Mesendoderm (in vitro differentiated cells): Measurements from ENCODE around the gene RTL10.

ENCODE experiments used
- DNase-seq: peaks from one replicate; pipeline ENCODE4 v3.0.0; 2013
- H2AK5ac ChIP-seq: 2 replicates; pipeline ENCODE4 v1.6.1; 2013; ENCODE audit warnings: low read length, inconsistent platforms
- H2BK120ac ChIP-seq: 2 replicates; pipeline ENCODE4 v1.6.1; 2013; ENCODE audit warnings: low read depth, mild to moderate bottlenecking, low read length, moderate library complexity, mixed read lengths
- H2BK15ac ChIP-seq: replicated peaks from 2 replicates; pipeline ENCODE4 v1.6.1; 2013; ENCODE audit warnings: low read depth, mild to moderate bottlenecking, moderate library complexity
- H2BK5ac ChIP-seq: 2 replicates; pipeline ENCODE4 v1.6.1; 2013; ENCODE audit warnings: low read length, inconsistent platforms
- H3K18ac ChIP-seq: 2 replicates; pipeline ENCODE4 v1.6.1; 2013; ENCODE audit warnings: mild to moderate bottlenecking, low read length, mixed read lengths
- H3K23ac ChIP-seq: one replicate; pipeline ENCODE4 v1.6.1; 2013; ENCODE audit warnings: low read length
- H3K27ac ChIP-seq: 2 replicates; pipeline ENCODE4 v1.5.1; 2013; ENCODE audit warnings: low read depth, mild to moderate bottlenecking, inconsistent platforms, low read length, moderate library complexity
- H3K27me3 ChIP-seq: 2 replicates; pipeline ENCODE4 v1.6.1; 2013; ENCODE audit warnings: low read length, control low read depth, mild to moderate bottlenecking, inconsistent platforms; ENCODE audit not compliant: insufficient read depth, poor library complexity
- H3K36me3 ChIP-seq: 2 replicates; pipeline ENCODE4 v1.6.1; 2013; ENCODE audit warnings: low read length, inconsistent platforms; ENCODE audit not compliant: control insufficient read depth, insufficient read depth
- H3K4ac ChIP-seq: one replicate; pipeline ENCODE4 v1.6.1; 2013; ENCODE audit warnings: low read depth, mild to moderate bottlenecking, low read length, moderate library complexity
- H3K4me1 ChIP-seq: 2 replicates; pipeline ENCODE4 v1.6.1; 2013; ENCODE audit warnings: low read depth, low read length, inconsistent platforms; ENCODE audit not compliant: control insufficient read depth
- H3K4me2 ChIP-seq: 2 replicates; pipeline ENCODE4 v1.6.1; 2013; ENCODE audit warnings: low read length
- H3K4me3 ChIP-seq: 2 replicates; pipeline ENCODE4 v1.5.1; 2013; ENCODE audit warnings: mild to moderate bottlenecking, low read length
- H3K56ac ChIP-seq: one replicate; pipeline ENCODE4 v1.6.1; 2013; ENCODE audit warnings: low read length
- H3K79me1 ChIP-seq: 2 replicates; pipeline ENCODE4 v1.6.1; 2013; ENCODE audit warnings: low read length, inconsistent platforms
- H3K79me2 ChIP-seq: 2 replicates; pipeline ENCODE4 v1.6.1; 2013; ENCODE audit warnings: mild to moderate bottlenecking, low read length; ENCODE audit not compliant: control insufficient read depth, insufficient read depth
- H3K9ac ChIP-seq: 2 replicates; pipeline ENCODE4 v1.6.1; 2013; ENCODE audit warnings: low read length, inconsistent platforms
- H4K5ac ChIP-seq: one replicate; pipeline ENCODE4 v1.6.1; 2013; ENCODE audit warnings: low read length
- H4K8ac ChIP-seq: one replicate; pipeline ENCODE4 v1.6.1; 2013; ENCODE audit warnings: low read depth, mild to moderate bottlenecking, control low read depth, low read length, moderate library complexity
- WGBS: extraction: QIAGEN DNeasy Blood & Tissue Kit; methylation state at CpG from one replicate; pipeline ENCODE4 v1.1.7; 2013; ENCODE audit warnings: low lambda C conversion rate, missing lambda C conversion rate; ENCODE audit not compliant: insufficient coverage; ENCODE audit errors: extremely low coverage; 5-methylcytosine and 5-hydroxymethylcytosine counted together

RTL10 gene

DNA sequence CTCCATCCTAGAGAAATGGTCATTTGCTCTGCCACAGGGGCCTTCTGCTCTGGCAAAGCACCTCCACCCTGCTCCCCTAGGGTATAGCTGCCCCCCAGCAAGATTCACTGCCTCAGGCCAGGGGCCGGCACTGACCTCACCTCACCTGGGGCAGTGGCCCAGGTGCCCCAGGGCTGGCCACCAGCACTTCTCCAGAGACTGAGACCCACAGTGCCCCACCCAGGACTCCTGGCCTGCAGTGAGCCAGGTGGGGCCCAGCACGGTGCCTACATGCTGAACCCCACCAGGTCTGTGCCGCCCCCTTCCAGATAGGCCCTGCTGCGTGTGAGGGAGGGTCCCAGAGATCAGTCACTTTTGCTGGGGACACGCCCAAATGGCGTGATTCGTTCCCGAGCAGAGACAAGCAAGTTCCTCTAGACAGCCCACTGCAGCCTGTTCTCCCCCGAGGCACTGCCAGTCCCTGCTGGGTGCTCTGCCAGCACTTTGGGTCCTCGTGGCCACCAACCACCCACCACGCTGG is 10.8 kb downstream of the RTL10 start:
- Histone ChIP-seq H3K23ac (no peak overlapping the region), H2AK5ac (no peak overlapping the region), H2BK15ac (no peak overlapping the region), H2BK5ac (no peak overlapping the region), H4K5ac (no peak overlapping the region), H3K79me1 (peaks cover 12% of the 10 kb centered on the region), H3K4me3 (no peak overlapping the region), H3K27ac (no peak overlapping the region), H3K36me3 (no peaks in the 10 kb centered on the region), H4K8ac (no peak overlapping the region), H3K4ac (no peak overlapping the region), H3K9ac (no peak overlapping the region), H3K4me1 (no peaks in the 10 kb centered on the region), H3K56ac (no peak overlapping the region), H2BK120ac (no peak overlapping the region), H3K4me2 (no peak overlapping the region), H3K18ac (no peak overlapping the region), H3K79me2 (no peaks in the 10 kb centered on the region), H3K27me3 (no peaks in the 10 kb centered on the region)
- WGBS: no CpG with 5 or more reads among the region's 11 CpGs
- DNase-seq: no peak

DNA sequence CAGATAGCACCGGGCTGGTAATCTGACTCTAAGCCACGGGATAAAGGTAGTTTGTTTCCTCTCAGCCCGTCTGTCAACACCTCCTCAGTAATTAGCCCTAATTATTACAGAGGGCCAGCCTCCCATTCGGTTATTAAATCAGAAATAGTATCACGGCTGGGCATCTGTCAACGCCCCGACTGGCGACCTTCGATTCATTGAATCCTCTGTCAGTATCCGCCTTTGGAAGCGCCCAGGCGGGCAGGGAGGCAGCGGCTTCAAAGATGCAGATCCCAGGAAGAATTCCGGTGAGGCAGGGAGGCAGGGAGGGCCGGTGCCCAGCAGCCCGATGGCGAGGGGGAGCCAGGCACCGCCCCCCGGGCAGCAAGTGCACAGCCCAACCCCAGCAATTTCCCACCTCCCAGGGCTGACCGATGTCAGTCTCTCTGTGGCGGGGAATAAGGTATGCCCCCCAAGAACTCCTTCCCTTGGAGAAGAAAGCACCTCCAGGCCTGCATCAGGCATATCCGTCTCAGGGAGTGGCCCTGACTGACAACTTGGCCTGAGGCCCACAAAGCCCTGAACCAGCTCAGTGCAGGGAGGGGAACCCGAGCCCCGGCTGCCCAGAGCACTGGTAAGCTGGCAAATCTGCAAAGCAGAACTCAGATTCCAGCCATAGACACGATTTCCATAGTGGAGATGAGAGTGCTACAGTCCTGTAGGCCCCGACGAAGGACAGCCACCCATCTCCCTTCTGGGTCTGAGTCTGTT is 11.4 kb downstream of the RTL10 start:
- Histone ChIP-seq H3K79me1 (peaks cover 8% of the 10 kb centered on the region), H3K4me3 (no peak overlapping the region), H2BK5ac (no peak overlapping the region), H3K4ac (no peak overlapping the region), H3K27ac (no peak overlapping the region), H3K9ac (no peak overlapping the region), H2AK5ac (no peak overlapping the region), H2BK120ac (no peak overlapping the region), H3K79me2 (no peaks in the 10 kb centered on the region), H3K23ac (no peak overlapping the region), H3K56ac (no peak overlapping the region), H3K18ac (no peak overlapping the region), H3K4me2 (no peak overlapping the region), H3K4me1 (no peaks in the 10 kb centered on the region), H4K8ac (no peak overlapping the region), H3K36me3 (no peaks in the 10 kb centered on the region), H3K27me3 (no peaks in the 10 kb centered on the region), H4K5ac (no peak overlapping the region), H2BK15ac (no peak overlapping the region)
- no CpG with 5 or more reads among the region's 27 CpGs for WGBS
- no peak for DNase-seq

DNA sequence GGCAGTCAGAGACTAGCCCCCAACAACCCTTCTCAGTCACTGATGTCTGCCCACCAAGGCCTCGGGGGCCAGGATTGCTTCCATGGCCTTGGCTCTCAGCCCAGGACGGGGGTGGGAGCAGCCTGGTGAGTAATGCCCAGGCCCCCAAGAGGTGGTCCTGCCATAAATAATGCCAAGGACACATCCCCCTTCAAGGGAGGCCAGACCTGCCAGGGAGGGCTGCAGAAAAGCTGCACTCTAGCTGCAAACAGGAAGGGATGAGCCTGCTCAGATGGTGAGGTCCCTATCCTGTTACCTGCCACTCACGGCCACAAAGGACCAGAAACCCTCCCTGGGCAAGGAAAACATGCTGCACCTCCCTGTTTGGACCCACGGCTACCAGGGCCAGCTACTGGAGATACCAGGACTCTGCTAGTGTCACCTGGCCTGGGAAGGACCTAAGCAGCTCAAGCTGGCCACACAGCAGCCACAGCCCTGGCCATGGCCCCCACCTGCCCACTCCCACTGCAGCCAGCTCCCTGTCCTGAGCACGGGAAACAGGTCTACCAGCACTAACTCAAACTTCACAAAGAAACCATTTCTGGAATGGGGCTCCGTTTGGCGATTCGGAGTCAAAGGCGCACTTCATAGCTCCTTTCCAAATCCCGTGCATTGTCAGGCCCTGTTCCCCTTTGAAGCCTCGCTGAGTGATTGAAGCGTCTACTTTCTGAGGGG is 12.1 kb downstream of the RTL10 start:
- no CpG with 5 or more reads among the region's 12 CpGs for WGBS
- Histone ChIP-seq H3K79me1 (peaks cover 6% of the 10 kb centered on the region), H3K9ac (no peak overlapping the region), H3K4me2 (no peak overlapping the region), H2BK5ac (no peak overlapping the region), H3K4me1 (no peaks in the 10 kb centered on the region), H3K56ac (peak overlapping the region; percentile 3), H3K4me3 (no peak overlapping the region), H4K5ac (no peak overlapping the region), H2AK5ac (no peak overlapping the region), H3K4ac (no peak overlapping the region), H3K27me3 (no peaks in the 10 kb centered on the region), H3K27ac (no peak overlapping the region), H4K8ac (no peak overlapping the region), H3K23ac (no peak overlapping the region), H2BK15ac (no peak overlapping the region), H3K18ac (no peak overlapping the region), H3K79me2 (no peaks in the 10 kb centered on the region), H3K36me3 (no peaks in the 10 kb centered on the region), H2BK120ac (no peak overlapping the region)
- no peak for DNase-seq

DNA sequence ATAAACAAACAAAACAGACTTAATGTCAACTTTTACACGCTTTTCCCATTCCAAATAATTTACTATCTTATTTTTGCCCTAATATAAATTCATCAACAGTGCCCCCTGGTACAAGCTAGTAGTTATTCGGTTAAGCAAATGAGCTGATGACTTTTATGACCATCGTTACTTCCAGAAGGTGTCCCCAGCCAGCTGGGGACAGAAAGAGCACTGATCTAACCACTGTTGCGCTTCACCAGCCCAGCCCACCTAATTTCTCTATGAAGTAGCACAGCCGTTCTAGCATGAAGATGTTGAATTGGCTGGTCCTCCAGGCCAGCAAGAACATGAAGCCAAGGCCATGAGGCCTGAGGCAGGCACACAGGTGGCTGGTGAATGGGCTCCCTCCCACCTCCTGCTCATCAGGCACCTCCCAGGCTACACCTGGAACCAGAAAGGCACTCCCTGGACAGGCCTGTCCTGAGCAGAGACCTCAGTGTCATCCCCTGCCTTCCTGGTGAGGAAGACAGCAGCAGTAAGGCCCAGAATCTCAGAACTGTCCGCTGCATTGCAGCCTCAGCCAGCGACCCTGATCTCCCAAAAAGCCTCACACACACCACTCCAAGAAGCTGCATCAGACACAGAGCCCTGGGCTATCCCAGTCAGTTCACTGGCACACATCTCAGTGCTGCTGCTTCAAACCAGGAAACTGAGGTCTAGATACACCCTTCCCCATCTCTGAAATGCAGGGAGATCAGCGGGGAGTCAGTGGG is 12.9 kb downstream of the RTL10 start:
- no peak overlapping the region for H3K4me2 ChIP-seq
- WGBS: 100% methylated on average over 1 of the region's 8 CpGs

DNA sequence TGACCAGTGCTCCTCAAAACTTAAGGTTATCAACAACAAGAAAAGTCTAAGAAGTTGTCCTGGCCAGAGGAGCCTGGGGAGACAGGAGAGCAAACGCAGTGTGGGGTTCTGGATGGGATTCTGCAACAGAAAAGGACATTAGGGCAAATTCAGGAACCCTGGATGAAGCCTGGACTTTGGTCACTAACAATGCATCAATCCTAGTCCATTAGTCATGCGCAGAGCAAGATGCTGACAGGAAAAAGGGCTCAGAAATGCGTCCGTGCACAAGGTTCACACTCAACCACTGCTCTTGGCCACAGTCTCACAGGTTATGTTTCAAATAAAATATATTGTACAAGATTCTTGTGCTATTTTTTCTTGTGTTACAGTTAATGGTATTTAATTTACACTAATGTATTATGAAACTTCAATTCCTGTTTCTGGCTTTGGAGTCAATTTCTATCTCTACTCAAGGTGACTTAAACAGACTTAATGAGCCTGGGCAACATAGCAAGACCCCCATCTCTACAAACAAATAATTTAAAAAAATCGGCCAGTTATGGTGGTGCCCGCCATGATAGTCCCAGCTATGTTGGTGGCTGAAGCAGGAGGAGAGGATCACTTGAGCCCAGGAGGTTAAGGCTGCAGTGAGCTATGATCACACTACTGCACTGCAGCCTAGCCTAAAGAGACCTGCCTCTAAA is 13.6 kb downstream of the RTL10 start:
- H2BK5ac ChIP-seq: no peak overlapping the region
- H3K4me1 ChIP-seq: no peaks in the 10 kb centered on the region
- no peak for DNase-seq
- H3K56ac ChIP-seq: no peak overlapping the region
- no peaks in the 10 kb centered on the region for H3K27me3 ChIP-seq
- no peaks in the 10 kb centered on the region for H3K79me2 ChIP-seq
- H3K4ac ChIP-seq: no peak overlapping the region
- no peak overlapping the region for H4K8ac ChIP-seq
- H3K36me3 ChIP-seq: no peaks in the 10 kb centered on the region
- no peak overlapping the region for H3K4me2 ChIP-seq
- H2BK15ac ChIP-seq: no peak overlapping the region
- no peak overlapping the region for H3K27ac ChIP-seq
- peaks cover 2% of the 10 kb centered on the region for H3K79me1 ChIP-seq
- H3K18ac ChIP-seq: no peak overlapping the region
- no peak overlapping the region for H3K4me3 ChIP-seq
- no peak overlapping the region for H2BK120ac ChIP-seq
- no CpG with 5 or more reads among the region's 6 CpGs for WGBS
- H3K23ac ChIP-seq: no peak overlapping the region
- H3K9ac ChIP-seq: no peak overlapping the region
- H4K5ac ChIP-seq: no peak overlapping the region
- H2AK5ac ChIP-seq: no peak overlapping the region

More for the DNA sequence above, 12.9 kb downstream of the RTL10 start:
- Histone ChIP-seq H2BK5ac (no peak overlapping the region), H3K79me1 (peaks cover 3% of the 10 kb centered on the region), H3K36me3 (no peaks in the 10 kb centered on the region), H3K18ac (no peak overlapping the region), H3K4me3 (no peak overlapping the region), H4K8ac (no peak overlapping the region), H3K9ac (no peak overlapping the region), H3K4me1 (no peaks in the 10 kb centered on the region), H2BK15ac (no peak overlapping the region), H3K23ac (no peak overlapping the region), H3K4ac (no peak overlapping the region), H2BK120ac (no peak overlapping the region), H3K27ac (no peak overlapping the region), H3K56ac (no peak overlapping the region), H4K5ac (no peak overlapping the region), H2AK5ac (no peak overlapping the region), H3K79me2 (no peaks in the 10 kb centered on the region), H3K27me3 (no peaks in the 10 kb centered on the region)
- no peak for DNase-seq
